ENCODE data around the gene CROCC2. TPM values are rescaled to one million over a fixed set of nuclear protein-coding genes. Genes with fewer than 3 reads are reported as not detected.

Gene CROCC2
- total and polyA plus RNA-seq, 2 donors (not counting 1 experiment from before 2014, with no cell fraction given), result not detected

DNA sequence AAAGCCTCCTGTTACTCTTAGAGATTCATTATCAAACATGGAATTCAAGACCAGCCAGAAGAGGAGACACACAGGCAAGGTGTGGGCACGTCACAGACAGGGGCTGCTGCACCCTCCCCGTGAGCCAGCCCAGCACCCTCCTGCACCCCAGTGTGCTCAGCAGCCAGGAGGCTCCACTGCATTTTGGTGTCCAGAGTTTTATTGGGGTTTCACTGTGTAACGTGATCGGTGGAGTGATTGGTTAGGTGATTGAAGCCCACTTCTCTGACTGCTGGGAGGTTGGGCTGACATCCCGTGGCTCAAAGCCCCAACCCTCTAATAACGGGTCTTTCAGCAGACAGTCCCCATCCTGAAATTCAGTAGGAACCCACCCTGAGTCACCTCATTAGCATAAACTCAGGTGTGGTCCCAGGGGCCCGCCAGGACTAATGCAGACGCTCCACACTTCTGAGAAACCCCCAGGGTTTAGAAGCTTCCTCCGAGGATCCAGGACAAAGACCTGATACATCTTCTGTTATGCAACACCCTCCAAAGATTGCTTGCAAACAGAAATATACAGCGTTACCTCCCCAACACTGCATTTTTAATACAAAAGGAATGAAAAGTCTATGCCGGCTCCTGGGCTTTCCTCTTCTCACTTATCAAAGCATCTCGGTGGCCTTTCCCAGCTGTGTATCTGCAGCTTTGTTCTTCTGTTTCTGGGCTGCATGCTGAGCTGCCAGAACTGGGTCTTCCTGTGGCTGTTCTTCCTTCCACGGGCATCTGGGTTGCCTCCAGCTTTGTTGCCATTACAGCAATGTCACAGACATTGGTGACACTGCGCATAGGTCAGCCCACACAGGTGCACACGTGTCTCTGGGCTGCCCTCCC, 48.5 kb downstream of the CROCC2 start:
- WGBS (ENCODE audit: insufficient coverage), result 59% methylated on average over 12 of the region's 15 CpGs
- Mint-ChIP-seq H3K9me3 (ENCODE audit: insufficient read depth) (no peaks in the 10 kb centered on the region), H3K4me1 (no peaks in the 10 kb centered on the region), H3K27me3 (peaks cover 7% of the 10 kb centered on the region), H3K4me3 (no peak overlapping the region), H3K27ac (no peak overlapping the region)
- no peaks in the 10 kb centered on the region for H4K20me1 ChIP-seq (ENCODE audit: control insufficient read depth, insufficient read depth, low read length, poor library complexity, severe bottlenecking)
- POLR2A ChIA-PET, result no interaction called here
- H3K4me1 ChIP-seq (ENCODE audit: control insufficient read depth in 2 of 2, insufficient read depth in 2 of 2, low read length in 2 of 2), result no peaks in the 10 kb centered on the region
- H3K79me2 ChIP-seq (ENCODE audit: control insufficient read depth, insufficient read depth, low read length), result no peaks in the 10 kb centered on the region
- H3K27ac ChIP-seq (ENCODE audit: low read length in 2 of 2), result no peak overlapping the region
- CTCF ChIA-PET, result no interaction called here
- ATAC-seq (ENCODE audit: low read depth), result no peak
- intact Hi-C loops (cut with micrococcal nuclease), result no loop called here
- H2AFZ ChIP-seq (ENCODE audit: insufficient read depth, low read depth, low read length, poor library complexity, severe bottlenecking), result no peak overlapping the region
- H3K9ac ChIP-seq (ENCODE audit: low read length), result no peak overlapping the region
- DNase-seq, result no peak
- TF ChIP-seq, protein P1, sequence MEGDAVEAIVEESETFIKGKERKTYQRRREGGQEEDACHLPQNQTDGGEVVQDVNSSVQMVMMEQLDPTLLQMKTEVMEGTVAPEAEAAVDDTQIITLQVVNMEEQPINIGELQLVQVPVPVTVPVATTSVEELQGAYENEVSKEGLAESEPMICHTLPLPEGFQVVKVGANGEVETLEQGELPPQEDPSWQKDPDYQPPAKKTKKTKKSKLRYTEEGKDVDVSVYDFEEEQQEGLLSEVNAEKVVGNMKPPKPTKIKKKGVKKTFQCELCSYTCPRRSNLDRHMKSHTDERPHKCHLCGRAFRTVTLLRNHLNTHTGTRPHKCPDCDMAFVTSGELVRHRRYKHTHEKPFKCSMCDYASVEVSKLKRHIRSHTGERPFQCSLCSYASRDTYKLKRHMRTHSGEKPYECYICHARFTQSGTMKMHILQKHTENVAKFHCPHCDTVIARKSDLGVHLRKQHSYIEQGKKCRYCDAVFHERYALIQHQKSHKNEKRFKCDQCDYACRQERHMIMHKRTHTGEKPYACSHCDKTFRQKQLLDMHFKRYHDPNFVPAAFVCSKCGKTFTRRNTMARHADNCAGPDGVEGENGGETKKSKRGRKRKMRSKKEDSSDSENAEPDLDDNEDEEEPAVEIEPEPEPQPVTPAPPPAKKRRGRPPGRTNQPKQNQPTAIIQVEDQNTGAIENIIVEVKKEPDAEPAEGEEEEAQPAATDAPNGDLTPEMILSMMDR (IDR thresholded peaks at IDR 0.05), result no peak
- no peak for TF ChIP-seq EZH2 (IDR thresholded peaks at IDR 0.05; ENCODE audit: borderline replicate concordance, insufficient read depth, low read depth, low read length, poor library complexity, severe bottlenecking)
- H3K9me3 ChIP-seq (ENCODE audit: control extremely low read depth in 1 of 3, control insufficient read depth in 2 of 3, insufficient read depth in 1 of 3, low read length in 2 of 3), result no peaks in the 10 kb centered on the region
- H3K4me3 ChIP-seq (ENCODE audit: control extremely low read depth in 1 of 5, extremely low read depth in 1 of 5, insufficient read depth in 1 of 5, low read depth in 2 of 5, low read length in 4 of 5), result no peak overlapping the region
- H3K27me3 ChIP-seq (replicated peaks in 1 of 4; ENCODE audit: control extremely low read depth in 1 of 4, control insufficient read depth in 3 of 4, insufficient read depth in 4 of 4, low read length in 3 of 4), result peaks cover 0 to 10% (median 0%) of the 10 kb centered on the region in 4 experiments
- H3K4me2 ChIP-seq (replicated peaks; ENCODE audit: low read depth, low read length, poor library complexity, severe bottlenecking), result no peak overlapping the region
- H3K36me3 ChIP-seq (replicated peaks in 1 of 2; ENCODE audit: control extremely low read depth in 1 of 2, control insufficient read depth in 1 of 2, extremely low read depth in 1 of 2, insufficient read depth in 2 of 2, low read length in 1 of 2), result no peaks in the 10 kb centered on the region

All from B cell (primary cell).